ENCODE data around the gene DMRT3.

- TF ChIP-seq FOSL1 (IDR thresholded peaks at IDR 0.05; ENCODE audit: insufficient read depth, low read depth, low read length) (no peak), TEAD4 (IDR thresholded peaks at IDR 0.05; ENCODE audit: low read depth, low read length) (no peak), CTCF (IDR thresholded peaks at IDR 0.05; ENCODE audit: control extremely low read depth in 1 of 3, insufficient read depth in 1 of 3, low read depth in 1 of 3, low read length in 3 of 3) (no peak), EZH2 (IDR thresholded peaks at IDR 0.05; ENCODE audit: low read depth, low read length, severe bottlenecking) (no peak), POLR2AphosphoS5 (IDR thresholded peaks at IDR 0.05; ENCODE audit: low read depth, low read length) (no peak), EGR1 (IDR thresholded peaks at IDR 0.05; ENCODE audit: borderline replicate concordance, low read depth, low read length) (no peak), MAFK (IDR thresholded peaks at IDR 0.05; ENCODE audit: low read depth, low read length) (no peak), ZNF274 (IDR thresholded peaks at IDR 0.05; ENCODE audit: borderline replicate concordance, extremely low read depth, low read length) (no peak)
Observed at GRCh38 chr9:979983-980382, 3.5 kb downstream of the DMRT3 start.
